ENCODE results near the gene GRM1. TPM values are rescaled to one million over a fixed set of nuclear protein-coding genes. Genes with fewer than 3 reads are reported as not detected.

The GRM1 gene
- total RNA-seq, 2 donors from 2014 or later: 0.54 TPM; not detected in 1

DNA sequence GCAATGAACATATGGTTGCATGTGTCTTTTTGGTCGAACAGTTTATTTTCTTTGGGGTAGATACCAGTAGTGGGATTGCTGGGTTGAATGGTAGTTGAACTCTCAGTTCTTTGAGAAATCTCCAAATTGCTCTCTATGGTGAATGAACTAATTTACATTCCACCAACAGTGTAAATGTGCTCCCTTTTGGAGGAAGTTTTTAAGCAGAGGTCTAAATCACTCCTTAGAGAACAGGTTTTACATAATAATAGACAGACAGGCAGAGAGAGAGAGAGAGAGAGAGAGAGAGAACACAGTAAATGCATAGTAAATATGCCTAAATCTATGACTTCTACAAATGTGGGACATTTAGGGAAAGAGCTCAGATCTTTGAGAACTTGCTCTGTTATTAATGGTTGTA is 37.6 kb downstream of the GRM1 start:
- Histone ChIP-seq H3K4me1 (ENCODE audit: control insufficient read depth in 1 of 2, low read depth in 2 of 2) (no peaks in the 10 kb centered on the region), H3K9me3 (no peaks in the 10 kb centered on the region), H3K27me3 (replicated peaks; ENCODE audit: insufficient read depth) (no peaks in the 10 kb centered on the region), H3K36me3 (no peaks in the 10 kb centered on the region), H3K4me3 (no peak overlapping the region), H3K27ac (no peak overlapping the region)
- no peak for ATAC-seq (ENCODE audit: insufficient number of reproducible peaks, low FRiP score, low read depth)
- TF ChIP-seq, protein P1, sequence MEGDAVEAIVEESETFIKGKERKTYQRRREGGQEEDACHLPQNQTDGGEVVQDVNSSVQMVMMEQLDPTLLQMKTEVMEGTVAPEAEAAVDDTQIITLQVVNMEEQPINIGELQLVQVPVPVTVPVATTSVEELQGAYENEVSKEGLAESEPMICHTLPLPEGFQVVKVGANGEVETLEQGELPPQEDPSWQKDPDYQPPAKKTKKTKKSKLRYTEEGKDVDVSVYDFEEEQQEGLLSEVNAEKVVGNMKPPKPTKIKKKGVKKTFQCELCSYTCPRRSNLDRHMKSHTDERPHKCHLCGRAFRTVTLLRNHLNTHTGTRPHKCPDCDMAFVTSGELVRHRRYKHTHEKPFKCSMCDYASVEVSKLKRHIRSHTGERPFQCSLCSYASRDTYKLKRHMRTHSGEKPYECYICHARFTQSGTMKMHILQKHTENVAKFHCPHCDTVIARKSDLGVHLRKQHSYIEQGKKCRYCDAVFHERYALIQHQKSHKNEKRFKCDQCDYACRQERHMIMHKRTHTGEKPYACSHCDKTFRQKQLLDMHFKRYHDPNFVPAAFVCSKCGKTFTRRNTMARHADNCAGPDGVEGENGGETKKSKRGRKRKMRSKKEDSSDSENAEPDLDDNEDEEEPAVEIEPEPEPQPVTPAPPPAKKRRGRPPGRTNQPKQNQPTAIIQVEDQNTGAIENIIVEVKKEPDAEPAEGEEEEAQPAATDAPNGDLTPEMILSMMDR (IDR thresholded peaks at IDR 0.05): no peak
- no peak for DNase-seq (ENCODE audit: low spot score)

DNA sequence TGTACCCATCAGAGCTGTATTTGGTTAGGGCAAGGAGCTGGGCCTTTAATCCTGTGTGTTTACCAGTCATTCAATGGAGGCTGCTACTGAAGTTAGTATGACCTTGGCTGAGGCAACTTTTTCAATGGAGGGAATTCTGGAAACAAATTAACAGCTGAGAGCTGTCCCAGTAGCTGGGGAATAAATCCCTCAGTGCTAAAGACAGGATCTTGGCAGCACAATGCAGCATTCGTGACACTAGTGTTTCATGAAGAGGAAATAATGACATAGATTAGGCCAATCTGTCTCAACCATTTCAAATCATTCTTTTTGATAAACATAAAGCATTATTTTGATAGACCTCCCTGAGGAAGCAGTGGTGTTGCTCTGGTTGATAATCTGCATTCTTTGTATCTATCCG is 42.9 kb downstream of the GRM1 start:
- H3K4me3 ChIP-seq: no peak overlapping the region
- DNase-seq (ENCODE audit: low spot score) (no peak), ATAC-seq (ENCODE audit: insufficient number of reproducible peaks, low FRiP score, low read depth) (no peak)
- no peaks in the 10 kb centered on the region for H3K27me3 ChIP-seq (replicated peaks; ENCODE audit: insufficient read depth)
- no peak overlapping the region for H3K27ac ChIP-seq
- H3K36me3 ChIP-seq: no peaks in the 10 kb centered on the region
- no peaks in the 10 kb centered on the region for H3K9me3 ChIP-seq
- TF ChIP-seq, protein P1 (IDR thresholded peaks at IDR 0.05): no peak
- H3K4me1 ChIP-seq (ENCODE audit: control insufficient read depth in 1 of 2, low read depth in 2 of 2): no peaks in the 10 kb centered on the region

- ATAC-seq (ENCODE audit: insufficient number of reproducible peaks, low FRiP score, low read depth): no peak
Measured at GRCh38 chr6:146077992-146078391, 49.1 kb downstream of the GRM1 start.

GRCh38 chr6:146087386-146087785 is 58.5 kb downstream of the GRM1 start:
- Histone ChIP-seq H3K4me1 (ENCODE audit: control insufficient read depth in 1 of 2, low read depth in 2 of 2) (no peaks in the 10 kb centered on the region), H3K4me3 (no peak overlapping the region), H3K27ac (no peak overlapping the region), H3K9me3 (no peaks in the 10 kb centered on the region), H3K36me3 (no peaks in the 10 kb centered on the region), H3K27me3 (replicated peaks; ENCODE audit: insufficient read depth) (no peaks in the 10 kb centered on the region)
- TF ChIP-seq, protein P1 (IDR thresholded peaks at IDR 0.05): no peak
- DNase-seq (ENCODE audit: low spot score) (no peak), ATAC-seq (ENCODE audit: insufficient number of reproducible peaks, low FRiP score, low read depth) (no peak)

More at GRCh38 chr6:146077992-146078391, 49.1 kb downstream of the GRM1 start:
- Histone ChIP-seq H3K27ac (no peak overlapping the region), H3K4me1 (ENCODE audit: control insufficient read depth in 1 of 2, low read depth in 2 of 2) (no peaks in the 10 kb centered on the region), H3K36me3 (no peaks in the 10 kb centered on the region), H3K9me3 (no peaks in the 10 kb centered on the region), H3K4me3 (no peak overlapping the region), H3K27me3 (replicated peaks; ENCODE audit: insufficient read depth) (no peaks in the 10 kb centered on the region)
- DNase-seq (ENCODE audit: low spot score): no peak
- TF ChIP-seq, protein P1 (IDR thresholded peaks at IDR 0.05): no peak

- TF ChIP-seq, protein P1 (IDR thresholded peaks at IDR 0.05): no peak
Measured at GRCh38 chr6:146090474-146090873, 61.6 kb downstream of the GRM1 start.

More at GRCh38 chr6:146090474-146090873, 61.6 kb downstream of the GRM1 start:
- Histone ChIP-seq H3K4me1 (ENCODE audit: control insufficient read depth in 1 of 2, low read depth in 2 of 2) (no peaks in the 10 kb centered on the region), H3K4me3 (no peak overlapping the region), H3K27ac (no peak overlapping the region), H3K9me3 (no peaks in the 10 kb centered on the region), H3K36me3 (no peaks in the 10 kb centered on the region), H3K27me3 (replicated peaks; ENCODE audit: insufficient read depth) (no peaks in the 10 kb centered on the region)
- no peak for DNase-seq (ENCODE audit: low spot score)
- ATAC-seq (ENCODE audit: insufficient number of reproducible peaks, low FRiP score, low read depth): no peak

Data from thoracic aorta (tissue), 2 donors.